Suprapubic skin (tissue), 4 donors: Measurements from ENCODE around the gene VWCE. TPM values are rescaled to one million over a fixed set of nuclear protein-coding genes. Genes with fewer than 3 reads are reported as not detected.

Experiments used
- DNase-seq, 2 donors: peaks; one replicate each; pipeline ENCODE4 v3.0.0-alpha.2; 2019; ENCODE audit warnings: low spot score in 2 of 2
- H3K27ac ChIP-seq: fragments of 200-600 bp; sonication (generic); one replicate; pipeline ENCODE4 v1.5.1; 2019
- H3K27me3 ChIP-seq: fragments of 200-600 bp; sonication (generic); one replicate; pipeline ENCODE4 v1.5.1; 2019
- H3K36me3 ChIP-seq: fragments of 200-600 bp; sonication (generic); one replicate; pipeline ENCODE4 v1.5.1; 2019
- H3K4me1 ChIP-seq: fragments of 200-600 bp; sonication (generic); one replicate; pipeline ENCODE4 v1.5.1; 2019
- H3K4me3 ChIP-seq: fragments of 200-600 bp; sonication (generic); one replicate; pipeline ENCODE4 v1.5.1; 2019; ENCODE audit warnings: mild to moderate bottlenecking
- H3K9me3 ChIP-seq: fragments of 200-600 bp; sonication (generic); one replicate; pipeline ENCODE4 v1.5.1; 2019
- CTCF ChIP-seq, 2 donors: fragments of 200-600 bp in 1 of 2; fragments of 450-650 bp in 1 of 2; sonication (generic) in 1 of 2; IDR thresholded peaks; one replicate each; pipeline ENCODE4 v1.5.1; 2016 to 2019; ENCODE audit warnings: antibody characterized with exemption in 2 of 2, mild to moderate bottlenecking in 1 of 2, moderate library complexity in 1 of 2
- EP300 ChIP-seq: sonication (generic); formaldehyde crosslinking; IDR thresholded peaks from one replicate; pipeline ENCODE4 v1.6.1; 2017; ENCODE audit warnings: antibody characterized with exemption
- POLR2A ChIP-seq, 2 donors: fragments of 450-650 bp; IDR thresholded peaks; one replicate each; pipeline ENCODE4 v1.6.1; 2017; ENCODE audit warnings: antibody characterized with exemption in 2 of 2, mild to moderate bottlenecking in 2 of 2, moderate library complexity in 2 of 2
- POLR2AphosphoS5 ChIP-seq, 3 donors: sonication (generic); formaldehyde crosslinking; IDR thresholded peaks; one replicate each; pipeline ENCODE4 v1.6.1; 2017; ENCODE audit warnings: antibody characterized with exemption in 3 of 3
- WGBS: methylation state at CpG from one replicate; pipeline ENCODE4 v1.1.5; 2018; 5-methylcytosine and 5-hydroxymethylcytosine counted together
- total RNA-seq, 4 donors: library from RNA; depleted of rRNA; stranded (reverse); fragments of >200 nt; gene quantifications; one replicate each; pipeline ENCODE4 v1.1.0, GENCODE V29; 2016

Gene VWCE
- total RNA-seq, 4 donors from 2014 or later = 0.26 to 1.7 (median 1.6) TPM

DNA sequence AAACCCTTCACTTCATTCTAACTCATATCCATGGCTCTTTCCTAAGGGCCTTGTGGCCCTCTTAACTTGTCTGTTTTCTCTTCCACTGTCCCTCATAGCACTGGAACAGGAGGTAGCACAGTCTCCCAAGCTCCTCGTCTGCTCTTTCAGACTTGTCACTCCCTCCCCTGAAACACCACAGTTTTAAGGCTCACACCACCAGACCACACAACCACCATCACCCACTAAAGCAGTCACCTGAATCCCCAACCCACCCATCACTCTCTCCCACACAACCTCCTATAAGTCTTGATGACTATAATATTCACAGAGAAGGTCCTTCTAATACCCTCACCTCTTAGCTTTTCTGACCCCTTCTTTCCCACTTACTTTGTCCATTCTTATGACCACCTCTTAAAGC, 11.1 kb upstream of the VWCE start:
- peaks cover 99% of the 10 kb centered on the region for H3K36me3 ChIP-seq
- H3K27ac ChIP-seq = no peak overlapping the region
- H3K9me3 ChIP-seq = no peaks in the 10 kb centered on the region
- H3K4me1 ChIP-seq = no peaks in the 10 kb centered on the region
- TF ChIP-seq CTCF (IDR thresholded peaks at IDR 0.05) (no peak), POLR2A (IDR thresholded peaks at IDR 0.05) (no peak), EP300 (no peak), POLR2AphosphoS5 (IDR thresholded peaks at IDR 0.05) (no peak)
- WGBS = 91% methylated on average over 1 of the region's 1 CpG
- no peak overlapping the region for H3K4me3 ChIP-seq
- H3K27me3 ChIP-seq = no peaks in the 10 kb centered on the region
- DNase-seq = no peak

GRCh38 chr11:61305417-61305816, 10.3 kb upstream of the VWCE start:
- peaks cover 99% of the 10 kb centered on the region for H3K36me3 ChIP-seq
- H3K27ac ChIP-seq = no peak overlapping the region
- no peak overlapping the region for H3K4me3 ChIP-seq
- H3K4me1 ChIP-seq = no peaks in the 10 kb centered on the region
- no peaks in the 10 kb centered on the region for H3K27me3 ChIP-seq
- 89% methylated on average over 7 of the region's 7 CpGs for WGBS
- no peaks in the 10 kb centered on the region for H3K9me3 ChIP-seq
- DNase-seq = no peak
- TF ChIP-seq CTCF (IDR thresholded peaks at IDR 0.05) = no peak
- TF ChIP-seq EP300 = no peak
- TF ChIP-seq POLR2A (IDR thresholded peaks at IDR 0.05) = no peak

DNA sequence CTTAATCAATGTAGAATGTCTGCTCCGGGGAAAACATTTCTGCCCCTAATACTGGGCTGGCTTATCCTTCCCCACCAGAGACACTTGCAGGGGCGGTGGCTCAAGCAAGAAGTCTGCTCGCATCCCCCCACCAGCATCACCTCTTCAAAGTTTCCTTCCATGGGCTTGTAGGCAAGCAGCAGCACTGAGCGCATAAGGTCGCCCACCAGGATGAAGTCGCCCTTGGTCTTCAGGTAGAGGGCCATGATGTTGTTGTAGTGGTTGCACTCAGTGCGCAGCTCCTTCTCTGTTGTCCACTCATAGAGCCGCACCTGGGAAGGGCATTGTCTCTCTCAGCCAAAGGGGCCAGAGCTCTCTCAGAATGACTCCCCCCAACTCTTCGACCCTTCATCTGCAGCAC, 8.6 kb upstream of the VWCE start:
- Histone ChIP-seq H3K9me3 (no peaks in the 10 kb centered on the region), H3K36me3 (peaks cover 97% of the 10 kb centered on the region), H3K27ac (no peak overlapping the region), H3K4me3 (no peak overlapping the region), H3K4me1 (no peaks in the 10 kb centered on the region), H3K27me3 (no peaks in the 10 kb centered on the region)
- WGBS = 95% methylated on average over 9 of the region's 9 CpGs
- no peak for DNase-seq
- TF ChIP-seq EP300 = no peak
- no peak for TF ChIP-seq POLR2A (IDR thresholded peaks at IDR 0.05)
- no peak for TF ChIP-seq CTCF (IDR thresholded peaks at IDR 0.05)
- TF ChIP-seq POLR2AphosphoS5 (IDR thresholded peaks at IDR 0.05) = no peak

- Histone ChIP-seq H3K9me3 (no peaks in the 10 kb centered on the region), H3K27me3 (no peaks in the 10 kb centered on the region), H3K4me3 (no peak overlapping the region), H3K36me3 (peaks cover 85% of the 10 kb centered on the region), H3K4me1 (peaks cover under 1% of the 10 kb centered on the region), H3K27ac (no peak overlapping the region)
- WGBS = 93% methylated on average over 13 of the region's 13 CpGs
- no peak for TF ChIP-seq POLR2A (IDR thresholded peaks at IDR 0.05)
- TF ChIP-seq EP300 = no peak
- TF ChIP-seq CTCF (IDR thresholded peaks at IDR 0.05) = no peak
- no peak for TF ChIP-seq POLR2AphosphoS5 (IDR thresholded peaks at IDR 0.05)
- no peak for DNase-seq
These were observed 7.4 kb upstream of the VWCE start for GRCh38 chr11:61302550-61302949.

GRCh38 chr11:61298663-61299244, 3.6 kb upstream of the VWCE start:
- H3K27ac ChIP-seq = no peak overlapping the region
- H3K4me1 ChIP-seq = peaks cover 29% of the 10 kb centered on the region

More at GRCh38 chr11:61298663-61299244, 3.6 kb upstream of the VWCE start:
- Histone ChIP-seq H3K36me3 (peaks cover 48% of the 10 kb centered on the region), H3K9me3 (no peaks in the 10 kb centered on the region), H3K4me3 (no peak overlapping the region), H3K27me3 (peaks cover 7% of the 10 kb centered on the region)
- DNase-seq = no peak
- TF ChIP-seq POLR2A (IDR thresholded peaks at IDR 0.05) (no peak), EP300 (no peak), CTCF (IDR thresholded peaks at IDR 0.05) (no peak), POLR2AphosphoS5 (IDR thresholded peaks at IDR 0.05) (no peak)
- WGBS = 75% methylated on average over 4 of the region's 4 CpGs
